CD4-positive, alpha-beta T cell (primary cell): ENCODE data around the gene ZBTB33. TPM values are rescaled to one million over a fixed set of nuclear protein-coding genes. Genes with fewer than 3 reads are reported as not detected.

Experiments
- ATAC-seq: fragments of 200-7000 bp; cut with Tn5 transposase; one replicate; pipeline ENCODE4 v1.10.0; 2022; ENCODE audit warnings: mild to moderate bottlenecking; ENCODE audit not compliant: poor library complexity
- CTCF ChIA-PET: fragments of 350-600 bp; sonication (Branson Sonifier 250); formaldehyde crosslinking; loops from one replicate; lab custom pipeline; 2021; ENCODE audit warnings: antibody characterized with exemption, inconsistent platforms; lab: Charles Lee
- POLR2A ChIA-PET: fragments of 350-600 bp; sonication (Branson Sonifier 250); formaldehyde crosslinking; loops from one replicate; lab custom pipeline; 2021; ENCODE audit warnings: antibody characterized with exemption, inconsistent platforms; lab: Charles Lee
- DNase-seq, 14 experiments: peaks; one replicate each; pipeline ENCODE4 v3.0.0-alpha.2; 2013 to 2020; ENCODE audit warnings: mixed read lengths in 2 of 14
- H3K27ac ChIP-seq, 2 donors: one replicate each; pipeline versions ENCODE4 v1.5.1 to v1.7.0; 2013; ENCODE audit warnings: low read length in 2 of 2, low read depth in 1 of 2, mild to moderate bottlenecking in 1 of 2
- H3K27me3 ChIP-seq, 2 experiments: 1 replicate in 1 of 2; 2 replicates in 1 of 2; pipeline versions ENCODE4 v1.6.1 to v1.7.0; 2013; ENCODE audit warnings: low read length in 2 of 2, control low read depth in 1 of 2, mild to moderate bottlenecking in 1 of 2, moderate library complexity in 1 of 2; ENCODE audit not compliant: insufficient read depth in 2 of 2, control insufficient read depth in 1 of 2
- H3K36me3 ChIP-seq: one replicate; pipeline ENCODE4 v1.6.1; 2013; ENCODE audit warnings: low read length, control low read depth; ENCODE audit not compliant: insufficient read depth
- H3K4me1 ChIP-seq: one replicate; pipeline ENCODE4 v1.6.1; 2013; ENCODE audit warnings: low read length, control low read depth; ENCODE audit not compliant: insufficient read depth
- H3K4me3 ChIP-seq: one replicate; pipeline ENCODE4 v1.5.1; 2013; ENCODE audit warnings: mild to moderate bottlenecking, low read length, moderate library complexity
- H3K9me3 ChIP-seq, 2 experiments: 1 replicate in 1 of 2; 2 replicates in 1 of 2; pipeline versions ENCODE4 v1.6.1 to v1.7.0; 2013; ENCODE audit warnings: low read length in 2 of 2, mild to moderate bottlenecking in 2 of 2, control low read depth in 1 of 2, moderate library complexity in 1 of 2; ENCODE audit not compliant: control insufficient read depth in 1 of 2, insufficient read depth in 1 of 2
- H3K27ac Mint-ChIP-seq: one replicate; pipeline ENCODE4 v1.8.0; 2020; ENCODE audit warnings: mixed read lengths
- H3K27me3 Mint-ChIP-seq: one replicate; pipeline ENCODE4 v1.8.0; 2021; ENCODE audit warnings: mixed read lengths
- H3K36me3 Mint-ChIP-seq: one replicate; pipeline ENCODE4 v1.8.0; 2021; ENCODE audit warnings: low read depth, mixed read lengths
- H3K4me1 Mint-ChIP-seq: one replicate; pipeline ENCODE4 v1.8.0; 2021; ENCODE audit warnings: low read depth, mixed read lengths
- H3K4me3 Mint-ChIP-seq: one replicate; pipeline ENCODE4 v1.8.0; 2020; ENCODE audit warnings: mild to moderate bottlenecking, mixed read lengths
- H3K9me3 Mint-ChIP-seq: one replicate; pipeline ENCODE4 v1.8.0; 2020; ENCODE audit warnings: mixed read lengths
- CTCF ChIP-seq: fragments of 200-600 bp; IDR thresholded peaks from one replicate; pipeline ENCODE4 v1.8.0; 2022; ENCODE audit warnings: antibody characterized with exemption, mild to moderate bottlenecking
- intact Hi-C, 2 experiments: fragments of 100-400 bp; cut with DNase I in 1 of 2; cut with micrococcal nuclease in 1 of 2; formaldehyde crosslinking; loops; one replicate each; pipeline versions ENCODE4 v1.15.1 to v1.9.0; 2023 to 2025; cut with DNase I, micrococcal nuclease
- total RNA-seq, 174 experiments: library from RNA in 2 of 174; stranded (reverse) in 2 of 174; gene quantifications; one replicate each; pipeline ENCODE4 v1.2.3 and lab custom pipeline; 2021 to 2026

Gene ZBTB33
- total RNA-seq, 2 experiments from 2014 or later = 31.6 to 32.7 TPM

- no peak overlapping the region for H3K4me3 Mint-ChIP-seq
- ChIA-PET POLR2A (no interaction called here), CTCF (interaction anchor here (1.2 to 4.2 kb wide), 2 partner anchors 9 to 11 kb away, joined by 3 to 12 read pairs; no protein-coding TSS in a partner anchor)
- H3K4me1 Mint-ChIP-seq = no peaks in the 10 kb centered on the region
- H3K27ac Mint-ChIP-seq = no peak overlapping the region
- no peaks in the 10 kb centered on the region for H3K9me3 Mint-ChIP-seq
- intact Hi-C loops = no loop called here
- H3K36me3 Mint-ChIP-seq = peaks cover 30% of the 10 kb centered on the region
- no peak for ATAC-seq
- no peak overlapping the region for H3K27ac ChIP-seq
- no peak for DNase-seq
- no peak for TF ChIP-seq CTCF
- H3K36me3 ChIP-seq = peaks cover 6% of the 10 kb centered on the region
- no peaks in the 10 kb centered on the region for H3K27me3 ChIP-seq
- no peak overlapping the region for H3K4me3 ChIP-seq
- H3K4me1 ChIP-seq = no peaks in the 10 kb centered on the region
- no peaks in the 10 kb centered on the region for H3K27me3 Mint-ChIP-seq
- H3K9me3 ChIP-seq = no peaks in the 10 kb centered on the region
Measured at GRCh38 chrX:120224388-120224787, 26.2 kb upstream of the ZBTB33 start.

GRCh38 chrX:120228187-120228908 is 22.3 kb upstream of the ZBTB33 start:
- Mint-ChIP-seq H3K27ac (no peak overlapping the region), H3K9me3 (no peaks in the 10 kb centered on the region), H3K4me3 (no peak overlapping the region), H3K27me3 (no peaks in the 10 kb centered on the region), H3K4me1 (no peaks in the 10 kb centered on the region), H3K36me3 (peaks cover 18% of the 10 kb centered on the region)
- Histone ChIP-seq H3K9me3 (no peaks in the 10 kb centered on the region), H3K27ac (no peak overlapping the region), H3K36me3 (peaks cover 6% of the 10 kb centered on the region), H3K4me3 (no peak overlapping the region), H3K4me1 (no peaks in the 10 kb centered on the region), H3K27me3 (no peaks in the 10 kb centered on the region)
- no peak for TF ChIP-seq CTCF
- ATAC-seq (no peak), DNase-seq (no peak)
- intact Hi-C loops = no loop called here
- CTCF ChIA-PET = interaction anchor here (0.6 to 4.2 kb wide), 4 partner anchors 15 to 97 kb away, joined by 3 to 12 read pairs (median 4); no protein-coding TSS in a partner anchor
- POLR2A ChIA-PET = no interaction called here

- Mint-ChIP-seq H3K4me1 (no peaks in the 10 kb centered on the region), H3K36me3 (peaks cover 21% of the 10 kb centered on the region), H3K27me3 (no peaks in the 10 kb centered on the region), H3K9me3 (no peaks in the 10 kb centered on the region), H3K4me3 (no peak overlapping the region), H3K27ac (no peak overlapping the region)
- Histone ChIP-seq H3K9me3 (no peaks in the 10 kb centered on the region), H3K4me3 (no peak overlapping the region), H3K36me3 (peaks cover 21% of the 10 kb centered on the region), H3K27ac (no peak overlapping the region), H3K27me3 (no peaks in the 10 kb centered on the region), H3K4me1 (no peaks in the 10 kb centered on the region)
- TF ChIP-seq CTCF = no peak
- ChIA-PET CTCF (interaction anchor here (0.6 kb wide), 1 partner anchor 16 kb away, joined by 3 read pairs; no protein-coding TSS in a partner anchor), POLR2A (interaction anchor here (0.7 kb wide), 1 partner anchor 32 kb away, joined by 3 read pairs; no protein-coding TSS in a partner anchor)
- ATAC-seq = no peak
- DNase-seq = no peak
- intact Hi-C loops = no loop called here
Measured at GRCh38 chrX:120235284-120235683, 15.3 kb upstream of the ZBTB33 start.
